ENCODE data around the gene ODAD2. TPM values are rescaled to one million over a fixed set of nuclear protein-coding genes. Genes with fewer than 3 reads are reported as not detected.

The ODAD2 gene
- total and polyA plus RNA-seq, 2 of the 8 experiments (the other 6 are each of a cell fraction or from before 2014, with no cell fraction given) = 0.95 to 4.3 TPM

DNA sequence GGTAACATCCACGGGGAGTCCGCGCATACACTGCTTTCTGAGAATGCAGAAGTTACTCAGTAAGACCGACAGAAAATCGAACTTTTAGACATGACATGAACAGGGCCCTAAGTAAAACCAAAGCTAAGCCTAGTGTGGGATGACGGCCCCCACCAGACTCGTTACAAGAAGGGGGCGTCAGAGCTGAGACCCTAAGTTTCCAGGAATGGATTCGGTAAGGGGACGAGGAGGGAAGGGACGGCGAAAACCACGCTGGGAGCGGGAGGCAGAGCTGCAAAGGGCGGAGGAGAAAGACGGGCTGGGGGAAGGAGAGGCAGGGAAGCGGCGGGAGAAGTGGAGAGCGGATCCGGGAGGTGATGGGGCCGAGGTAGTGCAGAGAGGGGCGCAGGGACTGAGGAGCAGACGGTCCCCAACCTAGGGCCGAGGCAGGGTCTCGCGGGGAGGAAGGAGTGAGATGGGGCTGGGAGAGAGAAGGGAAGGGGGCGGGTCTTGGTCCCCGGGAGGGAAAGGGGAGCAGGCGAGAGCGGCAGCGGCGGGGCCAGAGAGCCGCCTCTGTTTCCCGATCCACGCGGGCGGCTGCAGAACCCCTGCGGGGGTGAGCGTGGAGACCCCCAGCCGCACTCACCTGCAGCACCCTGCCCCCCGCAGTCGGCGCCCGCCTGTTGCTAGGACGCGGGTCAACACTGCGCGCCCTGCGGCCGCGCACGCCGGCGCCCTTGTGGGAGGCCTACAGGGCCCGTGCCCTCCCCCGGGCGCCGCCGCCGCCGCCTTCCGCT is 513 bp downstream of the ODAD2 start:
- FAIRE-seq = no peak
- Histone ChIP-seq H2BK120ac (replicated peaks; ENCODE audit: low read depth, low read length) (peak overlapping the region; percentile 36), H3K9ac (replicated peaks in 1 of 4; ENCODE audit: extremely low read depth in 1 of 4, low read depth in 3 of 4, low read length in 3 of 4) (peak overlapping the region; percentile 59 to 80 (median 66)), H4K91ac (replicated peaks; ENCODE audit: insufficient read length, low read length) (peak overlapping the region; percentile 25), H4K20me1 (replicated peaks in 1 of 2; ENCODE audit: control insufficient read depth in 1 of 2, insufficient read depth in 2 of 2, low read length in 2 of 2) (no peaks in the 10 kb centered on the region), H3K4ac (replicated peaks; ENCODE audit: insufficient read length, low read depth, low read length) (no peak overlapping the region), H3K4me1 (replicated peaks in 1 of 4; ENCODE audit: control insufficient read depth in 3 of 4, insufficient read depth in 4 of 4, low read length in 3 of 4) (peaks cover 0 to 5% (median 0%) of the 10 kb centered on the region in 4 experiments; a peak in 2 of 7 replicates), H2BK15ac (ENCODE audit: low read length) (no peak overlapping the region), H2AFZ (ENCODE audit: low read length) (peak overlapping the region; percentile 96), H2AK5ac (ENCODE audit: low read depth, low read length) (no peak overlapping the region), H3K27me3 (replicated peaks in 1 of 4; ENCODE audit: control insufficient read depth in 3 of 4, extremely low read depth in 1 of 4, insufficient read depth in 3 of 4, low read length in 3 of 4) (peaks cover 0 to 3% (median 0%) of the 10 kb centered on the region in 4 experiments; a peak in 1 of 7 replicates), H3K79me2 (ENCODE audit: control insufficient read depth in 1 of 2, insufficient read depth in 2 of 2, low read length in 2 of 2) (no peaks in the 10 kb centered on the region), H3K9me3 (ENCODE audit: insufficient read depth in 2 of 2, low read depth in 1 of 2, low read length in 1 of 2) (no peaks in the 10 kb centered on the region), H3K4me3 (ENCODE audit: extremely low read depth in 1 of 4, insufficient read depth in 2 of 4, low read depth in 3 of 4, low read length in 4 of 4) (peak overlapping the region; percentile 68 to 92 (median 82)), H3K23me2 (ENCODE audit: low read depth, low read length) (peaks cover 8% of the 10 kb centered on the region), H3K27ac (ENCODE audit: low read depth, low read length) (no peak overlapping the region), H3K36me3 (ENCODE audit: control insufficient read depth in 2 of 4, insufficient read depth in 4 of 4, low read length in 3 of 4) (no peaks in the 10 kb centered on the region), H4K8ac (ENCODE audit: extremely low read depth, insufficient read depth, low read length) (peak overlapping the region; percentile 62), H3K56ac (replicated peaks; ENCODE audit: insufficient read length, low read depth, low read length) (peak overlapping the region; percentile 69), H3K18ac (ENCODE audit: extremely low read depth, low read length) (0 out of 2 replicates have a peak overlapping the region, but pooled peaks have one; percentile 55), H2BK12ac (ENCODE audit: low read depth, low read length) (peak overlapping the region; percentile 50; the same call in 1 of the 2 replicates), H2BK5ac (ENCODE audit: low read depth, low read length) (0 out of 2 replicates have a peak overlapping the region, but pooled peaks have one; percentile 19), H3K14ac (ENCODE audit: insufficient read length) (peak overlapping the region; percentile 44), H3K79me1 (ENCODE audit: low read depth, low read length) (no peaks in the 10 kb centered on the region), H2BK20ac (ENCODE audit: low read length) (no peak overlapping the region; the same call in 1 of the 2 replicates), H4K5ac (ENCODE audit: insufficient read length, low read depth, low read length) (peak overlapping the region; percentile 71), H3K4me2 (ENCODE audit: insufficient read depth in 1 of 2, low read depth in 2 of 2, low read length in 2 of 2) (peak overlapping the region; percentile 69 to 98), H3K23ac (ENCODE audit: insufficient read length) (no peak overlapping the region)
- peak in 1 of 2 experiments; percentile 82 for DNase-seq (ENCODE audit: low read depth in 1 of 2, low spot score in 2 of 2)
- WGBS, 2 experiments (ENCODE audit: extremely low coverage in 1 of 2, insufficient coverage in 1 of 2, insufficient read length in 1 of 2, insufficient replicate concordance in 2 of 2, low coverage in 1 of 2, low lambda C conversion rate in 2 of 2, missing lambda C conversion rate in 1 of 2) = 0% methylated on average over 36 of the region's 62 CpGs; no CpG with 5 or more reads in 1 of the 2 experiments
- ChIA-PET POLR2A (ENCODE audit: partially characterized antibody) (interaction anchor here (0.8 to 1.1 kb wide), 2 partner anchors 9 to 12 kb away, joined by 3 read pairs; no protein-coding TSS in a partner anchor), CTCF (ENCODE audit: partially characterized antibody) (interaction anchor here (0.6 kb wide), 1 partner anchor 379 kb away, joined by 3 read pairs; no protein-coding TSS in a partner anchor)
- TF ChIP-seq HDAC2 (IDR thresholded peaks at IDR 0.05; ENCODE audit: borderline replicate concordance in 1 of 2, low read depth in 2 of 2, low read length in 2 of 2) (peak in 1 of 2 experiments; percentile 78; a peak in 1 of 4 replicates), PHF8 (conservative IDR thresholded peaks at IDR 0.05; ENCODE audit: low read depth, low read length) (peak; percentile 77), RBBP5 (IDR thresholded peaks at IDR 0.05; ENCODE audit: borderline replicate concordance, low read depth, low read length) (peak; percentile 99), SP4 (IDR thresholded peaks at IDR 0.05; ENCODE audit: low read length) (no peak), CHD2 (IDR thresholded peaks at IDR 0.05; ENCODE audit: low read length) (peak; percentile 43; the same call in 1 of the 2 replicates), RNF2 (IDR thresholded peaks at IDR 0.05; ENCODE audit: borderline replicate concordance, low read depth, low read length, missing control alignments, poor library complexity, severe bottlenecking) (no peak), POLR2A (IDR thresholded peaks at IDR 0.05; ENCODE audit: control extremely low read depth in 1 of 2, low read depth in 2 of 2, low read length in 2 of 2) (peak; percentile 68 to 76), EGR1 (IDR thresholded peaks at IDR 0.05; ENCODE audit: borderline replicate concordance, low read depth, low read length) (peak; percentile 19; the same call in 1 of the 2 replicates), FOSL1 (IDR thresholded peaks at IDR 0.05; ENCODE audit: insufficient read depth, low read depth, low read length) (no peak), ASH2L (IDR thresholded peaks at IDR 0.05; ENCODE audit: low read length) (peak; percentile 98), KDM4A (IDR thresholded peaks at IDR 0.05; ENCODE audit: low read depth, low read length, severe bottlenecking) (peak; percentile 97)

All from H1 (cell line).